A673 (cell line): Measurements from ENCODE around the gene SLC17A7. TPM values are rescaled to one million over a fixed set of nuclear protein-coding genes. Genes with fewer than 3 reads are reported as not detected.
"Not testable (repeated sequence)": the region's sequence is repeated elsewhere in the genome, so short reads cannot be mapped to it uniquely, and the experiment has no call there.

Experiments
- BruUV-seq: library from RNA; stranded (reverse); fragments of 400-500 nt; replicated peaks from 2 replicates; lab custom pipeline; 2021; lab: Mats Ljungman, UMichigan
- CTCF ChIA-PET: fragments of 300-600 bp; sonication (Branson Sonifier 250); formaldehyde crosslinking; loops from one replicate; lab custom pipeline; 2022; ENCODE audit warnings: antibody characterized with exemption; lab: Charles Lee
- POLR2A ChIA-PET: fragments of 300-600 bp; sonication (Branson Sonifier 250); formaldehyde crosslinking; loops from one replicate; lab custom pipeline; 2022; ENCODE audit warnings: antibody characterized with exemption; ENCODE audit not compliant: low non-redundant PET; lab: Charles Lee
- DNase-seq: peaks from one replicate; pipeline ENCODE4 v3.0.0-alpha.2; 2015; ENCODE audit warnings: low spot score
- H3K27ac ChIP-seq: fragments of 200-600 bp; sonication (generic); 2 replicates; pipeline ENCODE4 v1.5.1; 2016; ENCODE audit warnings: mixed run types, low read depth, mild to moderate bottlenecking, mixed read lengths, antibody characterized with exemption, low read length; ENCODE audit not compliant: poor library complexity, severe bottlenecking
- H3K27me3 ChIP-seq: fragments of 200-600 bp; sonication (generic); replicated peaks from 2 replicates; pipeline ENCODE4 v1.6.1; 2017; ENCODE audit warnings: mixed run types, low read depth, mild to moderate bottlenecking, mixed read lengths, antibody characterized with exemption, low read length; ENCODE audit not compliant: insufficient read depth, poor library complexity
- H3K36me3 ChIP-seq: fragments of 200-600 bp; sonication (generic); 2 replicates; pipeline ENCODE4 v1.6.1; 2016; ENCODE audit warnings: mixed run types, mild to moderate bottlenecking, mixed read lengths, antibody characterized with exemption, low read length; ENCODE audit not compliant: insufficient read depth, poor library complexity, severe bottlenecking
- H3K4me1 ChIP-seq: fragments of 200-600 bp; sonication (generic); 2 replicates; pipeline ENCODE4 v1.6.1; 2017; ENCODE audit warnings: mixed run types, mild to moderate bottlenecking, mixed read lengths, antibody characterized with exemption, low read length; ENCODE audit not compliant: insufficient read depth, poor library complexity, severe bottlenecking
- H3K4me3 ChIP-seq: fragments of 200-600 bp; sonication (generic); 2 replicates; pipeline ENCODE4 v1.5.1; 2016; ENCODE audit warnings: low read depth, mixed run types, mild to moderate bottlenecking, mixed read lengths, low read length; ENCODE audit not compliant: poor library complexity, severe bottlenecking
- H3K9me3 ChIP-seq: fragments of 200-600 bp; sonication (generic); 2 replicates; pipeline ENCODE4 v1.6.1; 2016; ENCODE audit warnings: mixed run types, low read depth, mild to moderate bottlenecking, mixed read lengths, antibody characterized with exemption, low read length; ENCODE audit not compliant: poor library complexity, severe bottlenecking
- EZH2 ChIP-seq: fragments of 200-600 bp; sonication (generic); IDR thresholded peaks from 2 replicates; pipeline ENCODE4 v1.6.1; 2017; ENCODE audit warnings: borderline replicate concordance, low read depth, mild to moderate bottlenecking, mixed read lengths, antibody characterized with exemption, low read length; ENCODE audit not compliant: poor library complexity, severe bottlenecking
- intact Hi-C: fragments of 100-400 bp; cut with micrococcal nuclease; formaldehyde crosslinking; loops from one replicate; pipeline ENCODE4 v1.10.0; 2022; ENCODE audit not compliant: unreplicated experiment
- total RNA-seq: library from RNA; stranded (reverse); gene quantifications from 2 replicates; pipeline ENCODE4 v1.2.3, GENCODE V29; 2021
- TF ChIP-seq, protein P1 (sequence below): fragments of 300-800, 200-600 bp; sonication (generic); conservative IDR thresholded peaks from 2 replicates; pipeline ENCODE4 v1.5.1; 2017; ENCODE audit warnings: low read depth, mild to moderate bottlenecking, antibody characterized with exemption, low read length, moderate library complexity, mixed read lengths

The SLC17A7 gene
- total RNA-seq, 1 experiment from 2014 or later = 1.7 TPM

DNA sequence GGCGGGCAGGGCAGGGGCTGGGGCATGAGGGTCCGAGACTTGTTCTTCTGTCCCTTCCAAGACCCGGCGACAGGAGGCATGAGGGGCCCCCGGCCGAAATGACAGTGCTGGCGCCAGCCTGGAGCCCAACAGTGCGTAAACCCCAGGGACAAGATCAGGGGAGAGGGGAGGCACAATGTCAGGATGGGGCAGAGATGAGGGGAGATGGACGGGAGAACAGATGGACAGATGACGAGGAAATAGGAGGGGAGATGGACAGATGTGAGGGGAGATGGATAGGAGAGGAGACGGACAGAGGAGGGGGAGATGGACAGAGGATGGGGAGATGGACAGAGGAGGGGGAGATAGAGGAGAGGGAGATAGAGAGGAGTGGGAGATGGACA is 33.2 kb upstream of the SLC17A7 start:
- H3K27ac ChIP-seq = peak overlapping the region; percentile 59
- no peaks in the 10 kb centered on the region for H3K27me3 ChIP-seq
- ChIA-PET POLR2A (no interaction called here), CTCF (interaction anchor here (0.6 kb wide), 1 partner anchor 75 kb away, joined by 3 read pairs; no protein-coding TSS in a partner anchor)
- H3K4me3 ChIP-seq = peak overlapping the region; percentile 64
- intact Hi-C loops = no loop called here
- peaks cover 10% of the 10 kb centered on the region for H3K4me1 ChIP-seq
- DNase-seq = no peak
- H3K36me3 ChIP-seq = no peaks in the 10 kb centered on the region
- BruUV-seq = no TSS peak
- TF ChIP-seq, protein P1, sequence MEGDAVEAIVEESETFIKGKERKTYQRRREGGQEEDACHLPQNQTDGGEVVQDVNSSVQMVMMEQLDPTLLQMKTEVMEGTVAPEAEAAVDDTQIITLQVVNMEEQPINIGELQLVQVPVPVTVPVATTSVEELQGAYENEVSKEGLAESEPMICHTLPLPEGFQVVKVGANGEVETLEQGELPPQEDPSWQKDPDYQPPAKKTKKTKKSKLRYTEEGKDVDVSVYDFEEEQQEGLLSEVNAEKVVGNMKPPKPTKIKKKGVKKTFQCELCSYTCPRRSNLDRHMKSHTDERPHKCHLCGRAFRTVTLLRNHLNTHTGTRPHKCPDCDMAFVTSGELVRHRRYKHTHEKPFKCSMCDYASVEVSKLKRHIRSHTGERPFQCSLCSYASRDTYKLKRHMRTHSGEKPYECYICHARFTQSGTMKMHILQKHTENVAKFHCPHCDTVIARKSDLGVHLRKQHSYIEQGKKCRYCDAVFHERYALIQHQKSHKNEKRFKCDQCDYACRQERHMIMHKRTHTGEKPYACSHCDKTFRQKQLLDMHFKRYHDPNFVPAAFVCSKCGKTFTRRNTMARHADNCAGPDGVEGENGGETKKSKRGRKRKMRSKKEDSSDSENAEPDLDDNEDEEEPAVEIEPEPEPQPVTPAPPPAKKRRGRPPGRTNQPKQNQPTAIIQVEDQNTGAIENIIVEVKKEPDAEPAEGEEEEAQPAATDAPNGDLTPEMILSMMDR = no peak
- no peak for TF ChIP-seq EZH2
- no peaks in the 10 kb centered on the region for H3K9me3 ChIP-seq

DNA sequence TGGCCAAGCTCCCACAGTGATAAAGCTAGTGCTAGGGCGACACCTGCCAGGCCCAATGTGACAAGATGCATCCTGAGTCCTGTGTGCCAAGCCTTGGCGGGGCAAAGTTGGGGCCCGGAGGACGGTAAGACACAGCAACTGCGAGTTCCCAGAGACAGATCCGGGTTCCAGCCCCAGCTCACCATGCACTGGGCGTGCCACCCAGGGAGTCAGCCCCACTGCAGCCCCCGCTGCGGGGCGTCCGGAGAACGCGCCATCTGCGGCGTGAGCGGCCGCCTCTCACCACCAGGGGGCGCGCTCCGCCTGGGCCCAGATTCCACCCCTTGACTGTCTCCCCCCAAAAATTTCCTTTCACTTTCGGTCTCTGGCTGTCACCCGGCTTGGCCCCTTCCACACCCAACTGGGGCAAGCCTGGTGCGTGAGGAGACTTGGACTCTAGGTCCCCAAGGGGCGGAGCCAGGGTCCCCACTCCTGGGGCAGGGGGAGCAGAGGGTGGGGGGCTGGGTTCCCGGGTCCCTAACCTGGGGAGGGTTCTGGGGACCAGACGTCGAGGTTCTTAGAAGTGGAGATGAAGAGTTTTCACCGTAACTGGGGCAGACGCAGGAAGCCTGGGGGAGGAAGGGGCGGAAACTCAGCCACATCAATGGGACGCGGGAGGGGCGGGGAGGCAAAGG is 32.7 kb upstream of the SLC17A7 start, which contains the start of gene FLT3LG:
Gene FLT3LG, plus strand, starts transcription at position 348 of the 674 bp plus-strand sequence. CDS start 425 bp downstream, outside the sequence.
- Histone ChIP-seq H3K4me1 (peaks cover 13% of the 10 kb centered on the region), H3K4me3 (peak within 1 kb of the TSS; percentile 64), H3K27ac (peak within 1 kb of the TSS; percentile 59), H3K9me3 (no peaks in the 10 kb centered on the region), H3K27me3 (no peaks in the 10 kb centered on the region), H3K36me3 (no peaks in the 10 kb centered on the region)
- TF ChIP-seq EZH2 = no peak
- TF ChIP-seq, protein P1 = peak; percentile 99
- CTCF ChIA-PET = interaction anchor here (0.6 to 0.7 kb wide), 5 partner anchors 23 to 97 kb away, joined by 3 to 6 read pairs (median 4); no protein-coding TSS in a partner anchor
- intact Hi-C loops = no loop called here
- POLR2A ChIA-PET = no interaction called here
- peak; percentile 86 for DNase-seq
- no TSS peak for BruUV-seq

DNA sequence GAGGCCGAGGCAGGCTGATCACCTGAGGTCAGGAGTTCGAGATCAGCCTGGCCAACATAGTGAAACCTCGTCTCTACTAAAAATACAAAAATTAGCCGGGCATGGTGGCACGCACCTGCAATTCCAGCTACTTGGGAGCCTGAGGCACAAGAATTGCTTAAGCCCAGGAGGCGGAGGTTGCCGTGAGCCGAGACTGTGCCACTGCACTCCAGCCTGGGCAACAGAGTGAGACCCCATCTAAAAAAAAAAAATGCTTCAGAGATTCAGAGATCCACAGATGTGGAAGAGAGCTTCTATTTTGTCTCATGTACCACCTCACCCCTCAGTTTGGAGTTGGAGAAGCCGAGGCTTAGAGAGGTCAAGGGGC is 32.2 kb upstream of the SLC17A7 start:
- H3K27me3 ChIP-seq, H3K27ac ChIP-seq, DNase-seq, BruUV-seq, H3K9me3 ChIP-seq, intact Hi-C loops, H3K36me3 ChIP-seq, POLR2A ChIA-PET: not testable (repeated sequence)
- CTCF ChIA-PET = interaction anchor here (0.6 to 0.7 kb wide), 4 partner anchors 23 to 97 kb away, joined by 3 to 6 read pairs (median 4); no protein-coding TSS in a partner anchor
- H3K4me1 ChIP-seq = peaks cover 18% of the 10 kb centered on the region
- peak overlapping the region; percentile 64 for H3K4me3 ChIP-seq

DNA sequence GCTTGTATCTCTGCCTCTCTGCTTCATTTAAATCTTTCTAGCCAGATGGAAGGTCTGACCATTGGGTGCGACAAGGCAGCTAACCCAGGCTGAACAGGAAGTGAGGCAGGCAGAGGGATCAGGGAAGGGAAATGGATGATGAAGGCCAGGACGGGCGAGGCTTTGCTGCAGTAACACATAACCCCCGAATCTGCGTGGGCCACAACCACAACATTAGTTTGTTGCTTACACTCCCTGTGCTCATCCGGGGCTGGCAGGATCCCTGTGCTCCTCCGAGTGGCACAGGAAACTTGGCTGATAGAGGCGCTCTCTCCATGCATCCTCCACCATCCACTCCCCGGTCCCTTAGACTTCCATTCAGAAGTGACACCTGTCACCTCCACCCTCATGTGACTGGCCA is 31.6 kb upstream of the SLC17A7 start:
- H3K27me3 ChIP-seq = no peaks in the 10 kb centered on the region
- H3K36me3 ChIP-seq = no peaks in the 10 kb centered on the region
- TF ChIP-seq, protein P1 = no peak
- TF ChIP-seq EZH2 = no peak
- H3K4me3 ChIP-seq = no peak overlapping the region
- H3K9me3 ChIP-seq = no peaks in the 10 kb centered on the region
- CTCF ChIA-PET = no interaction called here
- BruUV-seq = no TSS peak
- intact Hi-C loops = no loop called here
- POLR2A ChIA-PET = no interaction called here
- no peak for DNase-seq
- H3K27ac ChIP-seq = no peak overlapping the region
- peaks cover 18% of the 10 kb centered on the region for H3K4me1 ChIP-seq
